ENCODE results near the gene KBTBD12. TPM values are rescaled to one million over a fixed set of nuclear protein-coding genes. Genes with fewer than 3 reads are reported as not detected.
"Not testable (repeated sequence)": the region's sequence is repeated elsewhere in the genome, so short reads cannot be mapped to it uniquely, and the experiment has no call there.

Gene KBTBD12
- total RNA-seq, 4 donors from 2014 or later = 16.0 to 28.7 (median 22.1) TPM

DNA sequence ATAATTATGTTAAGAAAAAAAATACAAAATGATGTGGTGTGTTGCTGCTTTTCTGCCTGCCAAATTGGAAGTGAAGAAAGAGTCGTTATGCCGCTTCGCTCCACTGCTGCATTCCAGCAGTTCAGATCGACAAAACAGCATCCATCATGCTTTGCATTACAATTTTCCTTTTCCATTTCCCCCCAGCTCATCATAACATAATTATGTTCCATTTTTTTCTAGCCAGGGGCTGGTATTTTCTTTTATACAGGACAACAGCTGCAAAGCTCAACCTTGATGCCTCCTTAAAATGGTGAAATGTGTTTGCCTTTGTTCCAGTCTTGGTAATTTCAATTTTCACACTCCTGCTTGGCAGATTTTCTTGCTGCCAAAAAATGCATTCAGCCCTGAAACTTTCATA lies 44.9 kb upstream of the KBTBD12 start:
- TF ChIP-seq, protein P1, sequence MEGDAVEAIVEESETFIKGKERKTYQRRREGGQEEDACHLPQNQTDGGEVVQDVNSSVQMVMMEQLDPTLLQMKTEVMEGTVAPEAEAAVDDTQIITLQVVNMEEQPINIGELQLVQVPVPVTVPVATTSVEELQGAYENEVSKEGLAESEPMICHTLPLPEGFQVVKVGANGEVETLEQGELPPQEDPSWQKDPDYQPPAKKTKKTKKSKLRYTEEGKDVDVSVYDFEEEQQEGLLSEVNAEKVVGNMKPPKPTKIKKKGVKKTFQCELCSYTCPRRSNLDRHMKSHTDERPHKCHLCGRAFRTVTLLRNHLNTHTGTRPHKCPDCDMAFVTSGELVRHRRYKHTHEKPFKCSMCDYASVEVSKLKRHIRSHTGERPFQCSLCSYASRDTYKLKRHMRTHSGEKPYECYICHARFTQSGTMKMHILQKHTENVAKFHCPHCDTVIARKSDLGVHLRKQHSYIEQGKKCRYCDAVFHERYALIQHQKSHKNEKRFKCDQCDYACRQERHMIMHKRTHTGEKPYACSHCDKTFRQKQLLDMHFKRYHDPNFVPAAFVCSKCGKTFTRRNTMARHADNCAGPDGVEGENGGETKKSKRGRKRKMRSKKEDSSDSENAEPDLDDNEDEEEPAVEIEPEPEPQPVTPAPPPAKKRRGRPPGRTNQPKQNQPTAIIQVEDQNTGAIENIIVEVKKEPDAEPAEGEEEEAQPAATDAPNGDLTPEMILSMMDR (IDR thresholded peaks at IDR 0.05 in 4 of 5, conservative IDR thresholded peaks at IDR 0.05 in 1 of 5) = no peak
- TF ChIP-seq POLR2A (IDR thresholded peaks at IDR 0.05) = no peak
- Histone ChIP-seq H3K27me3 (no peaks in the 10 kb centered on the region), H3K27ac (no peak overlapping the region), H3K4me1 (no peaks in the 10 kb centered on the region), H3K4me3 (no peak overlapping the region), H3K9me3 (no peaks in the 10 kb centered on the region), H3K36me3 (no peaks in the 10 kb centered on the region)
- in situ Hi-C loops (cut with MboI; ENCODE audit: low sequenced_read_pairs in 4 of 4) = no loop called here
- ATAC-seq = no peak
- intact Hi-C loops (cut with DNase I; ENCODE audit: low total_unique reads) = no loop called here
- DNase-seq = no peak

DNA sequence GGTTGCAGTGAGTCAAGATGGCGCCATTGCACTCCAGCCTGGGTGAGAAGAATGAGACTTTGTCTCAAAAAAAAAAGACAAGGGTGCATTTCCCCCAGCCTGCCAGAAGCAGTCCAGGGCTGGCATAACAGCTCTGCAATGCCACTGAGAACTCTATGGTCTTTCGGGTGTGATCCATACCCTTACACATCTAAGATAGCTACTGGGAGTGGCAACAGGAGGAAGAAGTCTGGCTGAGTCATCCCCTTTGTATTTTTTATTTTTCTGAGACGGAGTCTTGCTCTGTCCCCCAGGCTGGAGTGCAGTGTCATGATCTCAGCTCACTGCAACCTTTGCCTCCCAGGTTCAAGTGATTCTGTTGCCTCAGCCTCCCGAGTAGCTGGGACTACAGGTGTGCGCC lies 40.9 kb upstream of the KBTBD12 start:
- H3K36me3 ChIP-seq; H3K4me1 ChIP-seq; H3K27ac ChIP-seq; intact Hi-C loops (cut with DNase I; ENCODE audit: low total_unique reads); in situ Hi-C loops (cut with MboI; ENCODE audit: low sequenced_read_pairs in 4 of 4); ATAC-seq; H3K27me3 ChIP-seq; DNase-seq; H3K4me3 ChIP-seq; H3K9me3 ChIP-seq: not testable (repeated sequence)

DNA sequence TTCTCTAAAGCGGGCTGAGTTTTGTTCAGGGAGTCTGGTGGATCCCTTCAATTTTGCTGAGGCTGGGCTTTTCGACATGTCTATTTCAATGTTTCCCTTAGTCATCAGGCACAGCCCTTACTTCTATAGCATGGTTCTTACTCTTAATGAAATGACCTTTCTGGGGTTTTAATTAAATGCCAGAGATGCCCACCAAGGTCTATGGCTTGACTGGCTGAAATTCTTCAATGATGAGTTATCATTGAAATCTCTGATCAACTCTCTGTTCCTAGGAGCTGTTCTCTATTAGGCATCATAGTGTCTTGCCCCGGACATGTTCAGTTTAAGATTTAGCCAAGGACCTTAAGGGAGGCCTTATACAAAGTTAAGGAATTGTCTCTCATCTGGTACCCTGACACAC lies 33.4 kb upstream of the KBTBD12 start:
- Histone ChIP-seq H3K27ac (no peak overlapping the region), H3K27me3 (no peaks in the 10 kb centered on the region), H3K4me3 (no peak overlapping the region), H3K9me3 (no peaks in the 10 kb centered on the region), H3K36me3 (no peaks in the 10 kb centered on the region), H3K4me1 (no peaks in the 10 kb centered on the region)
- TF ChIP-seq POLR2A (IDR thresholded peaks at IDR 0.05) = no peak
- TF ChIP-seq, protein P1 (IDR thresholded peaks at IDR 0.05 in 4 of 5, conservative IDR thresholded peaks at IDR 0.05 in 1 of 5) = no peak
- DNase-seq = no peak
- intact Hi-C loops (cut with DNase I; ENCODE audit: low total_unique reads) = no loop called here
- ATAC-seq = no peak
- in situ Hi-C loops (cut with MboI; ENCODE audit: low sequenced_read_pairs in 4 of 4) = no loop called here

DNA sequence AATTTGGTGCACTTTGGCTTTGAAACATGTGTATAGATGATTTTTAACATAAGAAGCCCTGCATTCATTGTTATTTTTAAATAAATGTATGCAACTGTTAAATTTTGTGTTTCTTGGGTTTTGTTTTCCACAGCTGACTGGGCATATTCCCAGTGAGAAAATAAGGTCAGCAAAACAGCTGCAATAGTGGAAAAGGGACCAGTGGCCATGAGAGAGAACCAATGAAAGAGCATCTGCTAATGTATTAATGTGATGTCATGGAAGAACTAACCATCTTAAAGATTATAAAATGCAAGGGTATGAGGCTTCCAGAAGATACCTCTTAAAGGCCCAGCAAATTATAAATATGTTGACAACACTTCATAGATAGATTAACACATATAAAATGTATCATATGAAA lies 31.0 kb upstream of the KBTBD12 start:
- in situ Hi-C loops (cut with MboI; ENCODE audit: low sequenced_read_pairs in 4 of 4) = no loop called here
- TF ChIP-seq, protein P1 (IDR thresholded peaks at IDR 0.05 in 4 of 5, conservative IDR thresholded peaks at IDR 0.05 in 1 of 5) = no peak
- no peak for TF ChIP-seq POLR2A (IDR thresholded peaks at IDR 0.05)
- Histone ChIP-seq H3K36me3 (no peaks in the 10 kb centered on the region), H3K9me3 (no peaks in the 10 kb centered on the region), H3K4me3 (no peak overlapping the region), H3K27ac (no peak overlapping the region), H3K27me3 (no peaks in the 10 kb centered on the region), H3K4me1 (peaks cover 0 to 5% of the 10 kb centered on the region in 2 donors)
- ATAC-seq = no peak
- DNase-seq = no peak
- intact Hi-C loops (cut with DNase I; ENCODE audit: low total_unique reads) = no loop called here

DNA sequence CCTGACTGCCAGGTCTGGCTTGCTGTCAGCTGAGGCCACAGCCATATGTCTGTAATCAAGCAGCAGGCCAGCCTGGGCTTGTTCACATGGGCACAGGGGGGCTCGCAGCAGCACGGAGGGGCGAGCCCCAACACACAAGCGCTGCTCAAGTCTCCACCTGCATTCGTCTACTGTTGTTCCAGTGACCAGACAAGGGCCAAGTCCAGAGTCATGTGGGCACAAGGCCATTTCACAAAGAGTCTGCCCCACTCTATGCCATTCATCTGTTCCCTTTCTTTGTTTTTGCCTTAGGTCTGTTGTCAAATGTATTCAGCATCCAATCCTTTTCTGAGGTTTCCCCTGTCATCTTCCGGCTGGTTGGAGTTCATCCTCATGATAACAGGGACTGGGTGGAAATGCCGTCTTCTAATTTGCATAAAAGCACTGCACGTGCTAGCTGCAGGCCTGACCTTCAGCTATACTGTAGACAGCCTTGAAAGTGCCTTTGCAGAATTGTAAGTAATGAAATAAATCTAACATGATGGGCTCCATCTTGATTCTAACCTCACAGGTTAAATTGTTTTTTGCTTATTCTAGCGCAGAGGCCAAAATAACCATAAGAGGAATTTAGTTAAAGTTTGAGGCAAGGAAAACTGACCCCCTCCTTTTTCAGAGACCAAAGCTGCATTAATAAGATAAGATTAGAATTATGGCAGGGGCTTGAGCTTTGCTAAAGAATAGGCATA lies 28.6 kb upstream of the KBTBD12 start:
- H3K9me3 ChIP-seq = no peaks in the 10 kb centered on the region
- no peak for ATAC-seq
- no peak for TF ChIP-seq POLR2A (IDR thresholded peaks at IDR 0.05)
- TF ChIP-seq, protein P1 (IDR thresholded peaks at IDR 0.05 in 4 of 5, conservative IDR thresholded peaks at IDR 0.05 in 1 of 5) = no peak
- intact Hi-C loops (cut with DNase I; ENCODE audit: low total_unique reads) (no loop called here), in situ Hi-C loops (cut with MboI; ENCODE audit: low sequenced_read_pairs in 4 of 4) (no loop called here)
- no peaks in the 10 kb centered on the region for H3K36me3 ChIP-seq
- H3K27ac ChIP-seq = no peak overlapping the region
- peaks cover 0 to 13% of the 10 kb centered on the region in 2 donors for H3K4me1 ChIP-seq
- H3K4me3 ChIP-seq = no peak overlapping the region
- no peaks in the 10 kb centered on the region for H3K27me3 ChIP-seq
- no peak for DNase-seq

All from gastrocnemius medialis (tissue), 4 donors.